Ureter (tissue), 1 donor: ENCODE measurements around the gene ASNSD1. TPM values are rescaled to one million over a fixed set of nuclear protein-coding genes. Genes with fewer than 3 reads are reported as not detected.
A peak's percentile ranks its signal among the peaks of the same experiment; 100 is the strongest.
"Not testable (repeated sequence)": the region's sequence is repeated elsewhere in the genome, so short reads cannot be mapped to it uniquely, and the experiment has no call there.

Experiments
- DNase-seq: peaks from one replicate; pipeline ENCODE4 v3.0.0-alpha.2; 2020; ENCODE audit warnings: low spot score
- total RNA-seq: library from RNA; stranded (reverse); gene quantifications from one replicate; pipeline ENCODE4 v1.2.4, GENCODE V29; 2023
- donor health status: DM: yes; HTN: yes; CAD: no.

ASNSD1 gene
- total RNA-seq, 1 donor from 2014 or later: 32.1 TPM

DNA sequence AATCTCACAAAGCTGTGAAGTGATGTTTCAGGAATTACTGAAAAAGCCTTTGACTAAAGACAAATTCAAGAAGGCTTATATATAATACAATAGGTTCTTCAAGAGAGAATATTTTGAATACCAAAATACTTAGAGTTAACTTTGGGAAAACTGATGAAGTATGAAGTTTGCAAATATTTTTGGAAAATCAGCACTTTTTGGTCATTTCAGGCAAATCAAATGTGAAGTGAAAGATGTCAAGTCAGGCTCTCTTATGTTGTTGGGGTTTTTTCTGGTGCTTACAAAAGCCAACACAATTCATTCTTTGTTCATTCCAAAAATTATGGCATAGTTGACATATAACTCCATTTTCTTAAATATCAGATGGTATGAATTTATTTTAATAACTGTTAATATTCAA is 14.7 kb upstream of the ASNSD1 start:
- no peak for DNase-seq

DNA sequence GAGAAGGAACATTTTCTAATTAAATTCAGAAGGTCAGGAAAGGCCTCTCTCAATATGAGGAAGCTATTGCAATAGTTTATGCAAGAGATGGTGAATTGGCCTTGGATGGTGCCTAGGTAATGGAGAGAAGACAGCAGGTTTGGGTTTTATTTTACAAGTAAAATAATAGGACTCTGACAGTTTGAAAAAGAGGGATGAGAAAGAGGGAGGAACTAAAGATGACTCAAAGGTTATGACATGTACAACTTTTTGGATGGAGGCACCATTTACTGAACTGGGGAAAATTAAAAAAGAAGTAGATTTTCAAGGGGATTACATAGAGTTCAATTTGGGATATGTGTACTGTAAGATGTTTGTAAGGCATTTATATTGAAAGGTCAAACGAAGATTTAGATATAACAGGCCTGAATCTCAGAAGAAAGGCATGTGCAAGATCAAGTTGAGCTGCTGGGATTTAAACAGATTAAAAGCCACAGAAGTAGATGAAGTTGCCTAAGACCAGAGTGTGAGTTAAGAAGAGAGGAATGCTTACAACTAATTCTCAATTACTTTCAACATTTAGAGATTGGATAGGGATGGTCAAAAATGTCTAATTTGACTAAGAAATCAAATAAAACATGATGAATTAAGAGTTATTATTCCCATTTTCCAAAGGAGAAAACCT is 12.3 kb upstream of the ASNSD1 start:
- DNase-seq: no peak

DNA sequence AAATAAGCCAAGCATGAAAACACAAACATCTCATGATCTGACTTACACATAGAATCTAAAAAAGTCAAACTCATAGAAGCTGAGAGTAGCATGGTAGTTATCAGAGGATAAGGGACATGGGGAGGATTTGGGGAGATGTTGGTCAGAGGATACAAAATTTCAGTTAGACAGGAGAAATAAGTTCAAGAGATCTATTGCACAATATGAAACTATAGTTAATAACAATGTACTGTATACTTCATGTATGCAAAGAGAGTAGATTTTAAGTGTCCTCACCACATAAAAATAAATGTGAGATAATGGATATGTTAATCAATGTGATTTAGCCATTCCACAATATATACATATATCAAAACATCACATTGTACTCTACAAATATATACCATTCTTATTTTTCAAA is 10.0 kb upstream of the ASNSD1 start:
- no peak for DNase-seq

DNA sequence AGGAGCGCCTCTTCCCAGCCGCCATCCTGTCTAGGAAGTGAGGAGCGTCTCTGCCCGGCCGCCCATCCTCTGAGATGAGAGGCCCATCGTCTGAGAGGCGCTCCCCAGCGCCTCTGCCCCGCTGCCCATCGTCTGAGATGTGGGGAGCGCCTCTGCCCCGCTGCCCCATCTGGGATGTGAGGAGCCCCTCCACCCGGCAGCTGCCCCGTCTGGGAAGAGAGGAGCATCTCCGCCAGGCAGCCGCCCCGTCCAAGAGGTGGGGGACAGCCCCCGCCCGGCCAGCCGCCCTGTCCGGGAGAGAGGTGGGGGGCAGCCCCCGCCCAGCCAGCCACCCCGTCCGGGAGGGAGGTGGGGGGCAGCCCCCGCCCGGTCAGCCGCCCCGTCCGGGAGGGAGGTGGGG is 7.8 kb upstream of the ASNSD1 start:
- DNase-seq: not testable (repeated sequence)

DNA sequence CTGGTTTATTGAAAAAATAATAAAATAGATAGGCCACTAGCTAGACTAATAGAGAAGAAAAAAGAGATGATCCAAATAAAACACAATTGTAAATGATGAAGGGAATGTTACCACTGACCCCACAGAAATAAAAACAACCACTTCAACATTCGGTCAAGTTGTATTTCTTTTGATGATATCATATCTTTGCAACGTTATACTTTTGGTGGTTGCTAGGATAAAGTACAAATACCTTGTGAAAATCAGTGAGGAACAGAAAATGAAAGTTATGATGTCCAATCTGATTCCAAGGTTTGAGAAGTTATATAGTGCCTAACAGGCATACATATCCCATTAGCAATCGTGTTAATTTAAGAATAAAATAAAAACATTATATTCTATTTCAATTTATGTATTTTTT is 6.6 kb upstream of the ASNSD1 start:
- no peak for DNase-seq

DNA sequence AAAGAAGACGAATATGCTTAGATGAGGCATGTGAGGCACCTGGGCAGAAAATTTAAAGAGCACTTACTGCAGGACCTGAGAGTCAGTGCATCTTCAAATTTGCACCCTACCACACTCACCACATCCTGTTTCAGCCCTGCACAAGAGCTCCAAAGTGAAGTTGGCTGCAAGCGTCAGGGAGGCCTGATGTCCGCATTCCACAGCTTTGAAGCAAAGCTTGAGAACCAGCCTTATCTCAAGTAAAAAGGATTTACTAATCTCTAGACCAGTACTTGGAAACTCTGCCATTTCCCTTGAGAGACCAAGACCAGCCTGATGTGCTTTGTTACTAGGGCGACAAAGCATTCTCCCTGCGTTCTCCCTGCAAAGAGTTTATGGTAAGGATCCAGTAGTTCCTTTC is 3.4 kb upstream of the ASNSD1 start:
- DNase-seq: no peak

DNA sequence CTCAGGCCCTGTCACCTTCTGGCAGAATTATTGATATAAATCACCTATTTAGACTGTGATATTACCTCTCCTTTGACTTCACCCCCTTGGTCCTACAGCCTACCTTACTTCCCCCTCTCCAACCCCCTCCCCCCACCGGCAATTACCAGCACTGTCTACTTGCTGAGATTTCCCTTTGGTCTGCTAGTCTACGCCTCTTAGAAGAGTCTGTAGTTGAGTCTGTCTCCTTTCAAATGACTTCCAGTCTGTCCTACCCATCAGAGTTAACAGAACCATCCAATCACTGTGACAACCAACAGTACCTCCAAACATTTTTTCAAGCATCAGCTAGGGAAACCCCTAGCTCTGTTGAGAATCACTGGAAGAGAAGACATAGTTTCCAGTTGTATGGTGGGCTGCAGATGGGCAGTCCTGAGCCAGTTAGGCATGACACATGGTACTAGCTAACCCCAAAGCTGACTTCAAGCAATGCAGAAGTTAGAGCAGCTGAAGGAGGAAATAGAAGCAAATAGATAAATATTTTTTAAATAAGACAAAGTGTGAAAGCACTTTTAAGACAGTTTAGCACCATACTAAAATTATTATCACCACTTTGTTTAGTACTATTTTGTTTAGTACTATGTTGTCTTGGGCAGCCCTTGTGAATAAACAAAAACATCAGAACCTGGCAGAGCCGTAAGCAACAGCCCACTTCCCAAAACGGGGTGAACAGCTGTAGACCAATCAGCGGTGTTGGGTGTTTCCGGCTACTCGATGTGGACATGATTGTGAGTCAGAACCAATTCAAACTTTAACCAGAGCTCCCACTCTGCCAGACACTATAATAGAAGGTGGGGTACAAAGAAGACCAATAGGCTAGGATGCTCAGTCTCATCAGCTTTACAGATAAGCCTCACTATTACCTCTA is 2.7 kb upstream of the ASNSD1 start:
- DNase-seq: no peak

DNA sequence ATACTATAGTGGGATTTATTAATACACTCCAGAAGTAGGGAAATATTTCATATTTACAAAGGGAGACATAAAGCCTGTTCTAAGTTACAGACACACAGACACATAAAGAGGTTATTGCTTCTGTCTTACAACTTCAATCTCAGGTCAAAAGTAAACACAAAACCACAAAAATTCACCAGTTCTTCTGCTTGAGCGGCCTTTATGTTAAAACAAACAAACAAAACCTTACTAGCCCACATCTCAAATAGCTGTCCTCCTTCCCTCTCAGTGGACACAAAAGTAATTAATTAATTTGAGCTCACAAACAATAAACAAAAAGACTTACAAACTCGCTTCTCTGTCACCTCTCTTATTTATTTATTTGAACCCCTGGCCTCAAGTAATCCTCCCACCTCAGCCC is 1.5 kb upstream of the ASNSD1 start:
- no peak for DNase-seq

DNA sequence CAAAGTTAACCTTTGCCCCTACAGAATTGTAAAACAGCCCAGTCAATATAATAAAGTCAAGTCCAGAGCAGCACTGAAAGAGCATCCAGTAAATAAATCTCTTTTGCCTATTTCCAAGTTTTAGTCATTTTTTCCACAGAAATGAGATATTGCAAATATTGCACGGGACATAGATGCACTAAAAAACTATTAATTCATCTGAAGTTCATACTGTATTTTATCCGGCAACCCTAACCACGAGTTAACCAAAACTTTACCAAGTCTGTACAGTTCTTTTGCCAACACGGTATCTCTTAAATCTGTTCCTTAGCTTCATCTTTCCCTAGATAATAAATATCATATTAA is 484 bp upstream of the ASNSD1 start:
- DNase-seq: no peak

DNA sequence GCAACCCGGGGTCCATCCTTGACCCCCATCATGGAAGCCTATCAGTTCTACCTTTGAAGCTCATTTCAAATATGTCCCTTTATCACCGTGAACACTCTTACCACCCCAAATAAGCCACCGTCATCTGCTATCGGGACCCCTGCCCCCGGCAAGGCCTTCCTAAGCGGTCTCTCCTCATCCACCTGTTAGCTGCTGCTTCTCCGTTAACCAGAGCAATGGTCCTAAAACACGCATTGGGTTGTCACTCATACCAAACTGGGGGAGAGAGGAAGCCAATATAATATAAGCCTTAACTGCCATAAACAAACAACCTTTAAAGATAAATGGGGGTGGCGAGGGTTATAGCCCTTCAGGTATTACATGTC is 680 bp downstream of the ASNSD1 start:
- no peak for DNase-seq

DNA sequence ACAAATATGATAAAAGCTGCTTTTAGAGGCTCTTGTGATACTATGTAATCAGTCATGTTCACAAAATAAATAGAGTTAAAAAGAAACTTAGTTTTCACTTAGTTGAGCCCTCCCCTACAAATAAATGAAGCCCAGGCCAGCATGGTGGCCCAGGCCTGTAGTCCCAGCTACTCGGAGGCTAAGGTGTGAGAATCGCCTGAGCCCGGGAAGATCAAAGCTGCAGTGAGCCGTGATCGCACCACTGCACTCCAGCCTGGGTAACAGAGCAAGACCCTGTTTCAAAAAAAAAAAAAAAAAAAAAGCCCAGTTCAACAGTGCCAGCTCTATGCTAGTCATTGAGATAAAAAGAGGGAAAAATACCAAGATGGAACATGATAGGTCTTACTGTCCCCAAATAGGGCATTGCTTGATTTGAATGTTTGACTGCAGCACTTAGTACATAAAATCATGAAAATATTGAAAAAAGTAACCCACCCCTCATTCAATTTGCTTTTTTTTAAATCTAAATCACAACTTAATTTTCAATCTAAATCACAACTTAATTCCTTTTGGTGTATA is 1.5 kb downstream of the ASNSD1 start:
- no peak for DNase-seq

DNA sequence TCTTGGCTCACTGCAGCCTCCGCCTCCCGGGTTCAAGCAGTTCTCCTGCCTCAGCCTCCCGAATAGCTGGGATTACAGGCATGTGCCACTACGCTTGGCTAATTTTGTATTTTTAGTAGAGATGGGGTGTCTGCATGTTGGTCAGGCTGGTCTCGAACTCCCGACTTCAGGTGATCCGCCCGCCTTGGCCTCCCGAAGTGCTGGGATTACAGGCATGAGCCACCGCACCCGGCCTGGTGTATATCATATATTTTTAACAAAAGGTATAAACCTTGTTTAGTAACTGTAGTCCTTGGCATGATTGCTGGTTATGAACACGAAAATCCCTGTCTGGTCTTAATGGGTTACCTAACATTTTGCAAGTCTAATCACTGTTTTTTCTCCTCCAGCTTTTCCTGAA is 2.1 kb downstream of the ASNSD1 start:
- not testable (repeated sequence) for DNase-seq

DNA sequence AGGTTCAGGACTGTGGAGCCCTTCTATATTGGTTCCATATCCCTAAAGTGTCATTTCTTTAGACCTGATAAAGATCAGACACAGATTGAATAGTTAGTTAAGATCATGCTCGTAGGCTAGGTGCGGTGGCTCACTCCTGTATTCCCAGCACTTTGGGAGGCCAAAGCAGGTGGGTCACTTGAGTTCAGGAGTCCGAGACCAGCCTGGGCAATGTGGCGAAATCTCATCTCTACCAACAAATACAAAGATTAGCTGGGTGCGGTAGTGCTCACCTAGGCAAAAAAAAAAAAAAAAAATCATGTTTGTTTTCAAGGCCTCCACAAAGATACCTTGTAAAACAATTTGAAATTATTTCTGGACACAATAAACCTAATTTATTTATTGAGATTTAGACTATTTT is 8.7 kb downstream of the ASNSD1 start:
- DNase-seq: no peak

DNA sequence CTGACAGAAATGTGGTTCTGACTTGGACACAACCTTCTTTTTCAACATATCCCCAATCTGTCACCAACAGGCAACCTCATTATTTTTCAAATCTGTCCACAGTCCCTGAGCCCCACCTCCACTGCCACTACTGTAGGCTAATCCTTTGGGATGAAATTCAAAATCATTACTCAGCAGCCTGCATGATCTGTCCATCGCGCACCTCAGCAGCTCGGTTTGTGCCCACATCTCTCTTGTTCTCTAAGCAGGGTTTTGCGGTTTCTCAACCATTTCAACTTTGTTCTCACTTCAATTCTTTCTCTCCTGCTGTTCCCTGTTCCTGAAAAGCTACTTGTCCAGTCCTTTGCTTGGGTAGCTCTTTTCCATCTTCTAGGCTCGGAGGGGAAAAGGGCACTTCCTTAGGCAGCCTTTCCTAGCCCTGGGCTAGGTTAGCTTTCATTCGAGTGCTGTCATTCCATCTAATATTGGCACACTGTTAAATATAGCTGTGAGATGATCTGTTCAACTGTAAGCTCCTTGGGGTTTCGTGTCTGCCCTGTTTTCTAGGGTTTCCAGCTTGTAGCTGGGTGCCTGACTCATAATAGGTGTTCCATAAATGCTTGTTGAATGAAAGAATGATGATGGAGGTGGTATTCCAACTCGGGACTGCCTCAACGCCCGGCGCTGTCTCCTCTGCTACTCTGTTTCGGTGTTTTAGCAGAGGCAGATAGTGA is 12.6 kb downstream of the ASNSD1 start:
- DNase-seq: no peak

DNA sequence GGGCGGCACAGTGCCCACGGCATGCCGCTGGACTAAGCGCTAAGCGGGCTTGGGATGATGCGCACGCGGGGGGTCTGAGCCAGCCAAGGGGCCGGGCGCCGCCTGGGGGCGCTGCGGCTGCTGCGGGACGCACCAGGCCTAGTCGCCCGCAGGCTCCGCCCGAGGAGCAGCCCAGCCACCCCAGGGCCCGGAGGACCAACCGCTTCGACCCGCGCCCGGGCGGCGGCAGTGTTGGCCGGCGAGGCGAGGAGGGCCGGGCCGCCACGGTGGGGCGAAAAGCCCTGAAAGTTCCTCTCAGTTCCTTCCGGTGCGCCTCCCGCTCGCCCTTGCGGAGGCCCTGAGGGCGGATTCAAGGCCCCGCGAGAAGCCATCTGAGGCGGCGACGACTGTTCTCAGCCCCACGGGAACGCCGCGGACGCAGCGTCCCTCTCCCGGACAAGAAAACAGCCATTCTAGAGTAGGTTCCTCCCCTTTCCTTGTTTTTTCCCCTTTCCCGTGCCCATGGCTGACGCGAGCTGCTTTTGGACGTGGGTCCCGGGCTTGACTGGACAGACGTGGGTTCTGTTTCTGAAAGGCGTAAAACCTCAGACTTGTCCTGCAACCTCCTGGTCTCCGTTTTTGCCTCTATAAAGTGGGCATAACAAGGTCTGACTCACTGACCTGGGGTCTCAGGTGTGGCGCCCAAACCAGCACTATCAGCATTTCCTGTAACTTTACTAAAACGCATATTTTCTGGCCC is 13.3 kb downstream of the ASNSD1 start, which contains the start of gene ANKAR:
TSS of gene ANKAR (plus strand) at position 297 of the 739 bp plus-strand sequence. CDS start 1,821 bp downstream, outside the sequence.
- peak; percentile 89 for DNase-seq

DNA sequence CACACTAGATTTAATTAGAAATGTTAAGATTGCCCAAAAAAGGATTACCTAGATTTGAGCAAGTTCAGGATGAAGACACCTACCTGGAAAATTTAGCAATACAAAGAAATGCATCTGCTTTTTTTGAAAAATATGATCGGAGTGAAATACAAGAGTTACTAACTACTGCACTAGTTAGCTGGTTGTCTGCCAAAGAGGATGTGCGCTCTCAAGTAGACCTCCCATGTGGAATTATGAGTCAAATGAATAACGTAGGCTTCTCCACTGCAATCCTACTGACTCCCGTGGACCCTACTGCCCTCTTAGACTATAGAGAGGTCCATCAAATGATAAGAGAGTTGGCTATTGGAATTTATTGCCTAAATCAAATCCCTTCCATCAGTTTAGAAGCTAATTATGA is 15.2 kb downstream of the ASNSD1 start:
- no peak for DNase-seq

DNA sequence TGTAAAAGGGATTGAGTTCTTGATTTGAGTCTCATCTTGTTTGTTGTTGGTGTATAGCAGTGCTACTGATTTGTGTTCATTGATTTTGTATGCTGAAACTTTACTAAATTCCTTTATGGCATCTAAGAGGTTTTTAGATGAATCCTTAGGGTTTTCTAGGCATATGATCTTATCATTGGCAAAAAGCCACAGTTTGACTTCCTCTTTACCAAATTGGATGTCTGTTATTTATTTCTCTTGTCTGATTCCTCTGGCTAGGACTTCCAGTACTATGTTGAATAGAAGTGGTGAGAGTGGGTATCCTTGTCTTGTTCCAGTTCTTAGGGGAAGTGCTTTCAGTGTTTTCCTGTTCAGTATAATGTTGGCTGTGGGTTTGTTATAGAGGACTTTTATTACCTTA is 18.0 kb downstream of the ASNSD1 start:
- no peak for DNase-seq

DNA sequence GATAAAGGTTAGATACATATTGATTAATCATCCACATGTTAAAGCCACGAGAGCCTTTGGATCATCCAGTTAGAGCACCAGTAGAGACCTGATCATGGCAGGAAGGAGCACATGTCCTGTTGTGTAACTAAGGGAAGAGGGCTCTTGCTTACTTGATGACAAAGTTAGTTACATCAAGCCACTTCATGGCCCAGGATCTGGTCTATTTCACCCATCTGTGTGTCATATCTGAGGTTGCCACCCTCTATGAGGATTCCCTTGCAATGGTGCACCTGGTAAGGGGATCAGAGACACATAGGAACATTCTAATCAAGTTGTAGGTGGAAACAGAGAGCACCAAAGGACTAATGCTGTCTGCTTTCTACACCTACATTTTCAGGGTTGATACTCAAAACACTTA is 19.9 kb downstream of the ASNSD1 start:
- no peak for DNase-seq

DNA sequence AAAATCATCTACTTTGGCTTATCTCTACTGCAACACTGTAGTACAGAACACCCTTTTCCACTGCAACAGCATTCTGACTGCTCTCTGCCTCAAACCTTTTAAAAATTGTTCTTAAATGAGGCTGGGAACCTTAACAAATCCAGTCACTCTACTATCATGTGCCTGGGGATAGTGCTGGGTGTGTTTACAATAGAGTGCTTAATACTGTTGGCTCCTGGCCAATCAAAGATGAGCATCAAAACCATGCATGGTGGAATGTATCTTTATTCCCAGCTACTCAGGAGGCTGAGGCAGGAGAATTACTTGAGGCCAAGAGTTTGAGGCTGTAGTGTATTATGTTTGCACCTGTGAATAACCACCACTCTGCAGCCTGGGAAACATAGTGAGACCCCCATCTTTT is 20.6 kb downstream of the ASNSD1 start:
- no peak for DNase-seq

DNA sequence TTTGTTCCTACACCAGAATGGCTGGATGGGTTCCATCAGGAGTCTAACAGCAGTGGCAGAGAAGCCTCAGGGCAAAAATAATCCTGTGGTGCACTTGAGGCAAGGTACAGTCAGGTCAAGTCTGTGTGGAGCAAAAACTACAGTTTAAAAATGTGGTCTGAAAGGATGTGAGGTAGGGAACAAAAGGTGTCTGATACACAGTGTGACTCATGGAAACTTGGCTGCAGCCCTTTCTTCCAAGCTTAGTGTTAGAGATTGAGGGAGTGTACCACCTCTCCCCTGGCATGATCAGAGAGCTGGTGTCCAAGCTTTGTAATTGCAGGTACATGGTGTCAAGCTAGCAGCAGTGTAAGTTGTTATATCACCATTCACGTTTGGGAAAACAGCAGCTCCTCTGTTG is 22.1 kb downstream of the ASNSD1 start:
- no peak for DNase-seq

DNA sequence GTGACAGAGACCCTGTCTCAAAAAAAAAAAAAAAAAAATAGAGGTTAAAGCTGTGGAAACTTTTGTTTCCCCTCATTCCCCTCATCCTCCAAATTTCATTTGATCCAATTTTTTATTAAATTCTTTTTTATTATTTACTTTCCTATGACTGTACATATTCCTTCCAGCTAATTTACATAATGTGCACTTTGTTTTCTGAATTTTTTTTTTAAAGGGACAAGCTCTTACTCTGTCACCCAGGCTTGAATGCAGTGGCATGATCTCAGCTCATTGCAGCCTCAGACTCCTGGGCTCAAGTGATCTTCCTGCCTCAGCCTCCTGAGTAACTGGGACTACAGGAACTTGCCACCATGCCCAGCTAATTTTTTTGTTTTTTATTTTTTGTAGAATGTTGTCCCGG is 23.6 kb downstream of the ASNSD1 start:
- DNase-seq: no peak
